ENCODE measurements around the gene SGSH.

Gene SGSH

GRCh38 chr17:80219013-80219762 is 945 bp downstream of the SGSH start (continued):
- no peak for TF ChIP-seq AEBP2 (tag by site-specific recombination; IDR thresholded peaks at IDR 0.05; ENCODE audit: borderline replicate concordance)
- no peak for TF ChIP-seq ZNF658 (tag by site-specific recombination; IDR thresholded peaks at IDR 0.05)
- TF ChIP-seq GLI2 (tag by site-specific recombination; IDR thresholded peaks at IDR 0.05; ENCODE audit: borderline replicate concordance, low read depth) = no peak
- TF ChIP-seq HOXA7 (CRISPR knock-in tag; IDR thresholded peaks at IDR 0.05; ENCODE audit: borderline replicate concordance) = no peak
- TF ChIP-seq HIC1 (tag by site-specific recombination; IDR thresholded peaks at IDR 0.05) = no peak
- TF ChIP-seq ZNF837 (tag by site-specific recombination; IDR thresholded peaks at IDR 0.05) = no peak
- no peak for TF ChIP-seq YY2 (tag by site-specific recombination; IDR thresholded peaks at IDR 0.05)
- TF ChIP-seq ZNF843 (tag by site-specific recombination; IDR thresholded peaks at IDR 0.05) = no peak
- TF ChIP-seq, protein P1, sequence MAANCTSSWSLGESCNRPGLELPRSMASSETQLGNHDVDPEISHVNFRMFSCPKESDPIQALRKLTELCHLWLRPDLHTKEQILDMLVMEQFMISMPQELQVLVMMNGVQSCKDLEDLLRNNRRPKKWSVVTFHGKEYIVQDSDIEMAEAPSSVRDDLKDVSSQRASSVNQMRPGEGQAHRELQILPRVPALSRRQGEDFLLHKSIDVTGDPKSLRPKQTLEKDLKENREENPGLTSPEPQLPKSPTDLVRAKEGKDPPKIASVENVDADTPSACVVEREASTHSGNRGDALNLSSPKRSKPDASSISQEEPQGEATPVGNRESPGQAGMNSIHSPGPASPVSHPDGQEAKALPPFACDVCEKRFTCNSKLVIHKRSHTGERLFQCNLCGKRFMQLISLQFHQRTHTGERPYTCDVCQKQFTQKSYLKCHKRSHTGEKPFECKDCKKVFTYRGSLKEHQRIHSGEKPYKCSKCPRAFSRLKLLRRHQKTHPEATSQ (tag by site-specific recombination; IDR thresholded peaks at IDR 0.05) = no peak
- TF ChIP-seq ZNF792 (tag by site-specific recombination; IDR thresholded peaks at IDR 0.05) = no peak
- no peak for TF ChIP-seq ZNF791 (tag by site-specific recombination; IDR thresholded peaks at IDR 0.05)
- no peak for TF ChIP-seq SALL2 (tag by site-specific recombination; IDR thresholded peaks at IDR 0.05; ENCODE audit: borderline replicate concordance)
- peak; percentile 78 for TF ChIP-seq SCRT2 (tag by site-specific recombination; IDR thresholded peaks at IDR 0.05)
- no peak for TF ChIP-seq ZNF354C (tag by site-specific recombination; IDR thresholded peaks at IDR 0.05; ENCODE audit: borderline replicate concordance, low read depth)
- TF ChIP-seq ZNF513 (tag by site-specific recombination; IDR thresholded peaks at IDR 0.05) = no peak
- no peak for TF ChIP-seq ZNF394 (tag by site-specific recombination; IDR thresholded peaks at IDR 0.05; ENCODE audit: borderline replicate concordance)
- no peak for TF ChIP-seq ZNF777 (tag by site-specific recombination; IDR thresholded peaks at IDR 0.05; ENCODE audit: borderline replicate concordance)
- TF ChIP-seq ZNF785 (tag by site-specific recombination; IDR thresholded peaks at IDR 0.05) = no peak
- TF ChIP-seq, protein P2, sequence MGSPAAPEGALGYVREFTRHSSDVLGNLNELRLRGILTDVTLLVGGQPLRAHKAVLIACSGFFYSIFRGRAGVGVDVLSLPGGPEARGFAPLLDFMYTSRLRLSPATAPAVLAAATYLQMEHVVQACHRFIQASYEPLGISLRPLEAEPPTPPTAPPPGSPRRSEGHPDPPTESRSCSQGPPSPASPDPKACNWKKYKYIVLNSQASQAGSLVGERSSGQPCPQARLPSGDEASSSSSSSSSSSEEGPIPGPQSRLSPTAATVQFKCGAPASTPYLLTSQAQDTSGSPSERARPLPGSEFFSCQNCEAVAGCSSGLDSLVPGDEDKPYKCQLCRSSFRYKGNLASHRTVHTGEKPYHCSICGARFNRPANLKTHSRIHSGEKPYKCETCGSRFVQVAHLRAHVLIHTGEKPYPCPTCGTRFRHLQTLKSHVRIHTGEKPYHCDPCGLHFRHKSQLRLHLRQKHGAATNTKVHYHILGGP (tag by site-specific recombination; IDR thresholded peaks at IDR 0.05) = no peak; the same call in 1 of the 2 replicates
- TF ChIP-seq, protein P3, sequence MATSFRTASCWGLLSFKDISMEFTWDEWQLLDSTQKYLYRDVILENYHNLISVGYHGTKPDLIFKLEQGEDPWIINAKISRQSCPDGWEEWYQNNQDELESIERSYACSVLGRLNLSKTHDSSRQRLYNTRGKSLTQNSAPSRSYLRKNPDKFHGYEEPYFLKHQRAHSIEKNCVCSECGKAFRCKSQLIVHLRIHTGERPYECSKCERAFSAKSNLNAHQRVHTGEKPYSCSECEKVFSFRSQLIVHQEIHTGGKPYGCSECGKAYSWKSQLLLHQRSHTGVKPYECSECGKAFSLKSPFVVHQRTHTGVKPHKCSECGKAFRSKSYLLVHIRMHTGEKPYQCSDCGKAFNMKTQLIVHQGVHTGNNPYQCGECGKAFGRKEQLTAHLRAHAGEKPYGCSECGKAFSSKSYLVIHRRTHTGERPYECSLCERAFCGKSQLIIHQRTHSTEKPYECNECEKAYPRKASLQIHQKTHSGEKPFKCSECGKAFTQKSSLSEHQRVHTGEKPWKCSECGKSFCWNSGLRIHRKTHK (tag by site-specific recombination; IDR thresholded peaks at IDR 0.05) = no peak
- no peak for TF ChIP-seq GLI4 (tag by site-specific recombination; IDR thresholded peaks at IDR 0.05)
- TF ChIP-seq ZSCAN4 (tag by site-specific recombination; IDR thresholded peaks at IDR 0.05) = no peak
- TF ChIP-seq PATZ1 (tag by site-specific recombination; IDR thresholded peaks at IDR 0.05) = no peak; the same call in 1 of the 2 replicates
- TF ChIP-seq ZBTB21 (tag by site-specific recombination; IDR thresholded peaks at IDR 0.05) = no peak; the same call in 1 of the 2 replicates
- TF ChIP-seq ZNF23 (tag by site-specific recombination; IDR thresholded peaks at IDR 0.05; ENCODE audit: borderline replicate concordance) = no peak
- no peak for TF ChIP-seq ZNF157 (tag by site-specific recombination; IDR thresholded peaks at IDR 0.05)

Measured in HEK293 (cell line).